GM21529 (cell line): ENCODE data around the gene GABRG1.

ENCODE experiments used
- ATAC-seq: cut with Tn5 transposase; IDR thresholded peaks from one replicate; pipeline ENCODE4 v1.9.1; 2021; ENCODE audit not compliant: unreplicated experiment

The GABRG1 gene

GRCh38 chr4:46123913-46124755 is at the start of gene GABRG1:
GABRG1 (minus strand) TSS chr4:46124054; CDS start chr4:46123913, 141 bp downstream.
- ATAC-seq = no peak

GRCh38 chr4:46146993-46147392 is 23.1 kb upstream of the GABRG1 start:
- ATAC-seq = no peak

GRCh38 chr4:46131498-46132057 is 7.7 kb upstream of the GABRG1 start:
- no peak for ATAC-seq

- no peak for ATAC-seq
Observed at GRCh38 chr4:46124773-46125413, 1.0 kb upstream of the GABRG1 start.

- no peak for ATAC-seq
Observed at GRCh38 chr4:46081674-46082073, 42.2 kb downstream of the GABRG1 start.

- no peak for ATAC-seq
Observed at GRCh38 chr4:46081248-46081647, 42.6 kb downstream of the GABRG1 start.

- ATAC-seq = no peak
Observed at GRCh38 chr4:46073778-46074177, 50.1 kb downstream of the GABRG1 start.

GRCh38 chr4:46051392-46051791 is 72.5 kb downstream of the GABRG1 start:
- no peak for ATAC-seq

GRCh38 chr4:46032056-46032455 is 91.8 kb downstream of the GABRG1 start:
- no peak for ATAC-seq

- no peak for ATAC-seq
Observed at GRCh38 chr4:46016306-46016705, 107.5 kb downstream of the GABRG1 start.

GRCh38 chr4:45992728-45993127 is 131.1 kb downstream of the GABRG1 start:
- ATAC-seq = no peak

- no peak for ATAC-seq
Observed at GRCh38 chr4:45989775-45990174, 134.1 kb downstream of the GABRG1 start.

GRCh38 chr4:45987858-45988257 is 136.0 kb downstream of the GABRG1 start:
- no peak for ATAC-seq
